WI38 (cell line): ENCODE data around the gene HERC4.

Source experiments
- H3K4me3 ChIP-seq: 2 replicates; pipeline ENCODE4 v1.5.1; 2011; ENCODE audit warnings: low read depth, mild to moderate bottlenecking, control low read depth, low read length
- CTCF ChIP-seq: IDR thresholded peaks from 2 replicates; pipeline ENCODE4 v1.5.1; 2012; ENCODE audit warnings: low read depth, mild to moderate bottlenecking, control low read depth, low read length

The HERC4 gene

GRCh38 chr10:67926951-67927350 lies 148.1 kb downstream of the HERC4 start:
- H3K4me3 ChIP-seq, result no peak overlapping the region
- no peak for TF ChIP-seq CTCF

- TF ChIP-seq CTCF, result no peak
- no peak overlapping the region for H3K4me3 ChIP-seq
Measured at GRCh38 chr10:67925449-67926005, 149.6 kb downstream of the HERC4 start.

GRCh38 chr10:67924136-67924535 lies 150.9 kb downstream of the HERC4 start:
- no peak for TF ChIP-seq CTCF
- no peak overlapping the region for H3K4me3 ChIP-seq

- H3K4me3 ChIP-seq, result no peak overlapping the region
- no peak for TF ChIP-seq CTCF
Measured at GRCh38 chr10:67923551-67923950, 151.5 kb downstream of the HERC4 start.

- TF ChIP-seq CTCF, result no peak
Measured at GRCh38 chr10:67921065-67921464, 154.0 kb downstream of the HERC4 start.

GRCh38 chr10:67917679-67918078 lies 157.4 kb downstream of the HERC4 start:
- H3K4me3 ChIP-seq, result no peak overlapping the region
- TF ChIP-seq CTCF, result no peak

More at GRCh38 chr10:67921065-67921464, 154.0 kb downstream of the HERC4 start:
- H3K4me3 ChIP-seq, result no peak overlapping the region

- TF ChIP-seq CTCF, result no peak
- no peak overlapping the region for H3K4me3 ChIP-seq
Measured at GRCh38 chr10:67917169-67917568, 157.9 kb downstream of the HERC4 start.
